ENCODE results near the gene MUC12. TPM values are rescaled to one million over a fixed set of nuclear protein-coding genes. Genes with fewer than 3 reads are reported as not detected.

MUC12 gene
- total and polyA plus RNA-seq, 2 of the 4 experiments (the other 2 are of a cell fraction), result 4.0 TPM; not detected in 1

- H3K56ac ChIP-seq (ENCODE audit: extremely low read depth, insufficient read depth, low read length), result no peak overlapping the region
- TF ChIP-seq NFE2L2 (IDR thresholded peaks at IDR 0.05; ENCODE audit: low read depth, low read length) (no peak), CTCF (conservative IDR thresholded peaks at IDR 0.05; ENCODE audit: low read depth, low read length) (no peak), ELK1 (IDR thresholded peaks at IDR 0.05; ENCODE audit: borderline replicate concordance, low read depth, low read length) (no peak), BHLHE40 (IDR thresholded peaks at IDR 0.05; ENCODE audit: low read depth, low read length) (no peak), CEBPB (IDR thresholded peaks at IDR 0.05; ENCODE audit: low read depth, low read length) (no peak), RCOR1 (IDR thresholded peaks at IDR 0.05; ENCODE audit: insufficient replicate concordance, low read length) (no peak), CHD1 (IDR thresholded peaks at IDR 0.05; ENCODE audit: low read depth, low read length) (no peak), FOS (IDR thresholded peaks at IDR 0.05; ENCODE audit: low read depth, low read length) (no peak), RFX5 (IDR thresholded peaks at IDR 0.05; ENCODE audit: low read depth, low read length) (no peak), USF2 (IDR thresholded peaks at IDR 0.05; ENCODE audit: low read depth, low read length) (no peak)
- H3K36me3 ChIP-seq (ENCODE audit: control insufficient read depth, insufficient read depth, low read length), result no peaks in the 10 kb centered on the region
- no peak overlapping the region for H3K18ac ChIP-seq (ENCODE audit: low read depth, low read length)
- H2BK5ac ChIP-seq (ENCODE audit: low read depth, low read length, poor library complexity, severe bottlenecking), result no peak overlapping the region
- H3K23ac ChIP-seq (ENCODE audit: low read depth, low read length), result no peak overlapping the region
- H3K14ac ChIP-seq (replicated peaks; ENCODE audit: low read depth, low read length), result no peak overlapping the region
- no peak overlapping the region for H3K4ac ChIP-seq (ENCODE audit: low read depth, low read length)
- H4K91ac ChIP-seq (ENCODE audit: insufficient read depth, low read depth, low read length), result no peak overlapping the region
- no peak overlapping the region for H3K9ac ChIP-seq (ENCODE audit: low read depth, low read length)
- dilution Hi-C loops (cut with HindIII; ENCODE audit: low sequenced_read_pairs, unreplicated experiment), result no loop called here
- intact Hi-C loops (cut with micrococcal nuclease), result no loop called here
- H2BK120ac ChIP-seq (ENCODE audit: low read depth, low read length), result no peak overlapping the region
- ATAC-seq (ENCODE audit: low read depth), result no peak
- H3K9me3 ChIP-seq (ENCODE audit: control insufficient read depth, insufficient read depth, low read length), result no peaks in the 10 kb centered on the region
- H4K8ac ChIP-seq (ENCODE audit: low read depth in 2 of 2, low read length in 2 of 2), result no peak overlapping the region
- no peak overlapping the region for H3K27ac ChIP-seq (ENCODE audit: insufficient read depth, low read length)
- H4K20me1 ChIP-seq (ENCODE audit: insufficient read depth, low read length), result no peaks in the 10 kb centered on the region
- ChIA-PET CTCF (no interaction called here), POLR2A (ENCODE audit: unreplicated experiment) (no interaction called here)
- no peak overlapping the region for H2AFZ ChIP-seq (replicated peaks; ENCODE audit: low read length, poor library complexity)
- H3K4me2 ChIP-seq (ENCODE audit: low read depth, low read length), result no peak overlapping the region
- H4K5ac ChIP-seq (ENCODE audit: low read depth, low read length), result no peak overlapping the region
- no CpG with 5 or more reads among the region's 7 CpGs for WGBS, 2 experiments (ENCODE audit: extremely low coverage in 2 of 2, insufficient read length in 1 of 2)
- no peak for DNase-seq
- H2AK5ac ChIP-seq (ENCODE audit: low read depth, low read length), result no peak overlapping the region
- no peaks in the 10 kb centered on the region for H3K9me1 ChIP-seq (ENCODE audit: insufficient read depth, low read length)
- BruUV-seq (replicated peaks), result no TSS peak
- no peak overlapping the region for H2BK20ac ChIP-seq (ENCODE audit: low read depth, low read length)
- H2BK15ac ChIP-seq (ENCODE audit: low read depth, low read length), result no peak overlapping the region
- H2AK9ac ChIP-seq (replicated peaks; ENCODE audit: low read depth, low read length, poor library complexity), result no peak overlapping the region
- peaks cover 4% of the 10 kb centered on the region for H3K27me3 ChIP-seq (ENCODE audit: control insufficient read depth, insufficient read depth, low read length)
- H3K4me3 ChIP-seq (ENCODE audit: insufficient read depth, low read depth, low read length), result no peak overlapping the region
- H3K4me1 ChIP-seq (ENCODE audit: control insufficient read depth, insufficient read depth, low read length), result no peaks in the 10 kb centered on the region
- no peaks in the 10 kb centered on the region for H3K79me1 ChIP-seq (ENCODE audit: low read depth in 1 of 2, low read length in 2 of 2)
- in situ Hi-C loops (cut with MboI; ENCODE audit: low sequenced_read_pairs), result no loop called here
These were observed 61.7 kb downstream of the MUC12 start for GRCh38 chr7:101031082-101031481.

Measured in IMR-90 (cell line).